Bone marrow (tissue), 2 donors: Measurements from ENCODE around the gene FLT3LG.
A peak's percentile ranks its signal among the peaks of the same experiment; 100 is the strongest.

Source experiments
- DNase-seq, 2 donors: peaks; one replicate each; lab custom pipeline; 2025; lab: John Stamatoyannopoulos, UW

Gene FLT3LG

DNA sequence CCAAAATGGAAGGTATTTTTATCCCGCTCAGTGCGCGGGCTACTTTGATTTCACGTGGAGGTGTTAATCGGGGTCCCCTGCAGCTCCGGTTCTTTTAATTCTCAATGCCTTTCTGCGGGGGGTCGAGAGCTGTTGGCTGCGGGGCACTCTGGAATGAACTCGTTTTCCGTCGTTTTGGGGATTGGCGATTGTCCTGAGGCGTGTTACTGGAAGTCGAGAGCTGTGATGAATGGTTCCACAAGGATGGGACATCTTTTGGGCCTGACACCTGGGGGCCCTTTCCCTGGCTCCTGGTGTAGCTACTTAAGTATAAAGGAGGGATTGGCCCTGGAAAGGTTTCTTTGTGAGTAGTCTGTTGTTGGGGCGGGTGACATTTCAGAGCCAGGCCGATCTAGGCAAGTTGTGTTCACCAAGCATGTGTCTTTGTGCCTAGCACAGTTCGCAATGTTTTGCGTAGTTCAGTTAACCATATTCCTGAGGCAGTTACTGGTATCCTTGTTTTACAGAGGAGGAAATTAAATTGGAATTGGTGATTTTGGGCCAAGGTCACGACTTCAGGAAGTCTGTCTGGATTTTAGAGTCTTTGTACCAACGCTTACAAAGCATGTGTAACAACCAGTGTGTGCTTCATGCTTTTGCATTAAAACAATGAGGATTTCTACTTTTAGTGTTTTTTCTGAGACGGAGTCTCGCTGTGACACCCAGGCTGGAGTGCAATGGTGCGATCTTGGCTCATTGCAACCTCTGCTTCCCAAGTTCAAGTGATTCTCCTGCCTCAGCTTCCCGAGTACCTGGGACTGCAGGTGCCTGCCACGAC, 14.2 kb downstream of the FLT3LG start:
- DNase-seq, result no peak

GRCh38 chr19:49488863-49489537, 15.0 kb downstream of the FLT3LG start:
- no peak for DNase-seq

DNA sequence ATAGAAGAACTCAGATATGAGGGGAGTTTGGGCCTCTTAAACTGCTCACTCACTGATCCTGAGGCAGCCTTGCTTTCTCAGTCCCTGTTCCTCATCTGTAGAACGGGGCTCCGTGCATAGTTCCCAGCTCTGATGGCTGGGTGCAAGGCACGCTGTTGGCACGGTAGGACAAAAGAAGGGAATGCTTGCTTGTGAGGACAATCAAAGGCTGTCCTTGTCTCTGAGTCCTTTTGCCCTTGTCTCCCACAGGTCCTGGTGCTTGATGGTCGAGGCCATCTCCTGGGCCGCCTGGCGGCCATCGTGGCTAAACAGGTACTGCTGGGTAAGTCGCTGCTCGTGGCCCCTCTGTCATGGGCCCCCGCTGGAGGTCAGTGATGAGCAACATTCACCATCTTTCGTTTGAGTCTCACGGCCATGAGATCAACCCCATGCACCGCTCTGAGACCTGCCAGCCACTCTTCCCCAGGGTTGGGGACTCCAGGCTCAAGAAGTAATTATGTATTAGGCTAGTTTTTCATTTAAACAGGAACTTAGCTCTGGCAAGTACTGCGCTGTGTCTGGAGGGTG, 15.7 kb downstream of the FLT3LG start:
- DNase-seq, result no peak

DNA sequence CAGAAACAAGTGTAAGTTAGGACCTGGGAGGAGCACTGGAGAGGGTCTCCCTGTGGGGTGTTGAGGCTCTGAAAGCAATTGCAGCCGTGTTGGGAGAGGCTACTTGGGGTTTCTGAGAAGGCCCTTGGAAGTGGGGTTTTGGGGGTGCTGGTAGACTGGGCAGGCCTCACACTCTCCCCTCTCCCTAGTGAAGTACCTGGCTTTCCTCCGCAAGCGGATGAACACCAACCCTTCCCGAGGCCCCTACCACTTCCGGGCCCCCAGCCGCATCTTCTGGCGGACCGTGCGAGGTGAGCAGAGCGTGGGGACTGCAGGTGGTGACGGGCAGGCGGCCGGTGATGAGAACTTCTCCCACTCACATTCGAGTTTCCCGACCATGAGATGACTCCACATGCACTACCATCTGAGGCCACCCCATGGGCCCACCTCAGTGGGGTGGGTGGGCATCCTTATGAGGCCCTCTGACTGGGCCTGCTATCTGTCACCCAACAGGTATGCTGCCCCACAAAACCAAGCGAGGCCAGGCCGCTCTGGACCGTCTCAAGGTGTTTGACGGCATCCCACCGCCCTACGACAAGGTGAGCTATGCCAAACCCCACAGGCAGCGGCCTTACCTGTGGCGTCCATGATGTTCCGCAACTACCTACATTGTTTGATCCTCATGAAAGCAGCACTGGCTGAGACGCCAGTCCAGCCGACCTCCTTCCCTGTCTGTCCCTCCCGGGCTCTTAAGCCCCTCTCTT, 16.4 kb downstream of the FLT3LG start:
- no peak for DNase-seq

- no peak for DNase-seq
Measured at GRCh38 chr19:49491030-49491803, 17.2 kb downstream of the FLT3LG start.

DNA sequence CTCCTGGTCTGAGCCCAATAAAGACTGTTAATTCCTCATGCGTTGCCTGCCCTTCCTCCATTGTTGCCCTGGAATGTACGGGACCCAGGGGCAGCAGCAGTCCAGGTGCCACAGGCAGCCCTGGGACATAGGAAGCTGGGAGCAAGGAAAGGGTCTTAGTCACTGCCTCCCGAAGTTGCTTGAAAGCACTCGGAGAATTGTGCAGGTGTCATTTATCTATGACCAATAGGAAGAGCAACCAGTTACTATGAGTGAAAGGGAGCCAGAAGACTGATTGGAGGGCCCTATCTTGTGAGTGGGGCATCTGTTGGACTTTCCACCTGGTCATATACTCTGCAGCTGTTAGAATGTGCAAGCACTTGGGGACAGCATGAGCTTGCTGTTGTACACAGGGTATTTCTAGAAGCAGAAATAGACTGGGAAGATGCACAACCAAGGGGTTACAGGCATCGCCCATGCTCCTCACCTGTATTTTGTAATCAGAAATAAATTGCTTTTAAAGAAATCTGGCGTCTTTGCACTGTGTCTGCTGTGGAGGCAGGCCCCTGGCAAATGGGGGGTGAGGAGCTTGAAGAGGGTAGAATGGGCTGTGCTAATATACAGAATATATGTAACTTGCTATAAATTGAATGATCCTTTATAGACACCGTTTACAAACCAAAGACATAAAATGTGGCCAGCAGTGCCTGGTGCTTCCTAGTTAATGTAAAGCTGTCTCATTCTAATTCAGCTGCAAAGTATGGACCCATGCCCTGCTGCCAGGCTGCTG, 18.0 kb downstream of the FLT3LG start:
- no peak for DNase-seq

DNA sequence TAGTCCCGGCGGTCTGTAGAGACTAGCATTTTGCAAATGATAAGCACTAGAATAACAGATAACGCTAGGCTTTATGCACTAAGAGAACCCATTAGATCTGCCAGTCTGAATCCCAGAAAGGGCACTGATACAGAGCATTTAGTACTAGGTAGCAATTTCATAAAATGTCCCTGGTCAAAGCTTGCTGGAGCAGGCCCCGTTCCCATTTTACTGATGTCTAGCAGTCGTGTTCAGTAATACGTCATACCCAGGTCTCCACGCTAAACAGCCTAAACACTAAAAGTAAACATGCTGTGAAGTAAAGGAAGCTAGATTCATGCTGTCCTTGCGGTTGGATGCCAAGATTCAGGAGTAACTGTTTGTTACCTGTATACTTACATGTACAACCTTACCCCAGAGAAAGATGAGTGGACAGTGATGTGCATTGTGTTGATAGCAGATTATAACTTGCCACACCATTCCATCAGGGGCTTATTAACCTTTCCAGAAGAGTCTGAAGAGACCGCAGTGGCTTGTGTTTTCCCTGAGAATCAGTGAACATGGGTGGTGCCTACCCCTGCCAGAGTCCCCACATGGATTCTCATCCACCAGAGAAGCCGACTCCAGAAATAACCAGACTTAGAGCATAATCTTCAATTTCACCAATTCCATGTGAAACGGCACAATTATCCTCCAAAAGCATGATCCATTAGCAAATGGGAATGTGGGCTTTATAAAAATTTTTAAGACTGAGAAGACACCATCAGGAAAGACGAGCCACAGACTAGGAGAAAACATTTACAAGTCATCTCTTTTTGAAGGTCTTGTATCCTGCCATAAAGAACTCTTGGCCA, 18.8 kb downstream of the FLT3LG start:
- DNase-seq, result no peak

GRCh38 chr19:49496574-49497008, 22.6 kb downstream of the FLT3LG start:
- no peak for DNase-seq

- peak; percentile 21 to 40 for DNase-seq
Measured at GRCh38 chr19:49497047-49497788, 23.2 kb downstream of the FLT3LG start.

- no peak for DNase-seq
Measured at GRCh38 chr19:49497789-49498103, 23.7 kb downstream of the FLT3LG start.

DNA sequence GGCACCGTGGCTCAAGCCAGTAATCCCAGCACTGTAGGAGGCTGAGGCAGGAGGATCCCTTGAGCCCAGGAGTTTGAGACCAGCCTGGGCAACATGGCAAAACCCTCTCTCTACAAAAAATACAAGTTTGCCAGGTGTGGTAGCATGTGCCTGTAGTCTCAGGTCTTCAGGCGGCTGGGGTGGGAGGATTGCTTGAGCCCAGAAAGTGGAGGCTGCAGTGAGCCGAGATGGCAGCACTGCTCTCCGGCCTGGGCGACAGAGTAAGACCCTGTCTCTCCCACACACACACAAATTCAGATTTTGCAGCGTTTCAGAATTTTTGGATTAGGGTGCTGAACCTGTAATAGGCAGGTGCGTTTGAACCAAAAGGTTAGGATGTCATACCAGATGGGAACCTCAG, 24.5 kb downstream of the FLT3LG start:
- DNase-seq, result no peak

- DNase-seq, result no peak
Measured at GRCh38 chr19:49499030-49499670, 25.1 kb downstream of the FLT3LG start.

- DNase-seq, result peak in 1 of 2 donors; percentile 34
Measured at GRCh38 chr19:49502866-49503581, 29.0 kb downstream of the FLT3LG start.

DNA sequence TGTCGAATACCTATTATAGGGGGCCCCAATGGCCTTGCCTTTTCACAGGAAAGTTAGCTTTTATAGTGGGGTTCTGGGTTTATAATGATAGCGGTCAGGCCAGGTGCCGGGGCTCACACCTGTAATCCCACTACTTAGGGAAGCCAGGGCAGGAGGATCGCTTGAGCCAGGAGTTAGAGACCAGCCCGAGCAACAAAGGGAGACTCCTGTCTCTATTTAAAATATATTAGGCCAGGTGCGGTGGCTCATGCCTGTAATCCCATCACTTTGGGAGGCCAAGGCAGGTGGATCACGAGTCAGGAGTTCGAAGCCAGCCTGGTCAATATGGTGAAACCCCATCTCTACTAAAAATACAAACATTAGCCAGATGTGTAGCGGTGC, 29.6 kb downstream of the FLT3LG start:
- DNase-seq, result no peak

DNA sequence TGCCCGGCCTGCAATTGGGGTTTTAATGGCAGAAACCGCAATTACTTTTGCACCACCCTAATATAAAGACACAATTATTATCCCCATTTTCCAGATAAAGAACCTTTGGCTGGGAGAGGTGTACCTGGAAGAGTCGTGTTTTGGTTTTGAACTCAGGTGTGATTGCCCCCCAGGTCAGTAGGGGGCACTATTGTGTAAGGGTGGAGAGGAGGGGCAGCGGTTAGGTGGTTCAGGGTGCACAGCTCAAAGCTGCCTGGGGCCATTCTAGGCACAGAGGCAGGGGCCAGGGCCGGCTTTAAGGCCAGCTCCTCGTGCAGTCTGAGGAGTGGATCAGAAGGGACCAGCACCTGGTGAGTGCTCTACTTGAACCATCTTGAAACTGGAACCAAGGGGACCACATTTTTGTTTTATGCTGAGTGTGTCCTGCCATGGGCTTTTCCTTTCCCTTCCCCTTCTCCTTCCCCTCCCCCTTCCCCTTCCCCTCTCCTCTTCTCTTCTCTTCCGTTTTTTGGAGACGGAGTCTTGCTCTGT, 32.6 kb downstream of the FLT3LG start:
- peak; percentile 15 to 69 for DNase-seq

DNA sequence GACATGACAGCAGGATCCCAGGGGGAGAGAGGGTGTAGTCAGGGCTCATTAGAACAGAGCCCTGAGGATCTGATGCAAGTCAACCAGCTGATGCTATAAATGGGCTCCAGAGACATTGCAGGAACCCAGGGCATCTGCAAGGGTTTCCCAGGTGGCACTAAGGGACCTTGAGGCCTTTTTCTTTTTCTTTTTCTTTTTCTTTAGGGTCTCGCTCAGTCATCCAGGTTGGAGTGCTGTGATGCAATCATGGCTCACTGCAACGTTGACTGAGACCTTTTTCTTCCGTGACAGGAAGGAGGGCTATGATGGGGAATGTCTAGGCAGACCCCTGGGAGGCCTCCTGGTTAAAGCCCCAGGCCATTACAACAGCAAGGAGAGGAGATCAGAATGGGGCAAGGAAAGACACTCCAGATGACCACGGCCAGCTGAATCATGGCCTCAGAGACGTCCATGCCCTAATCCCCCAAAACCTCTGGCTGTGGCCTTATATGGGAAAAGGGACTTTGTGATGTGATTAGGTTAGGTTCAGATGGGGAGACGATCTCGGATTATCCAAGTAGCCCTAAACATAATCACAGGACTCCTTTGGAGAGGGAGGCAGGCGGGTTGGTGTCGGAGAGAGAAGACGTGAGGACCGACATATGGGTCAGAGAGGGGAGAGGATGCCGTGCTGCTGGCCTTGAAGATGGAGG, 33.9 kb downstream of the FLT3LG start:
- DNase-seq, result no peak
